Hepatocyte (in vitro differentiated cells): Measurements from ENCODE around the gene PRSS56. TPM values are rescaled to one million over a fixed set of nuclear protein-coding genes. Genes with fewer than 3 reads are reported as not detected.

ENCODE experiments used
- DNase-seq: peaks from one replicate; pipeline ENCODE4 v3.0.0-alpha.2; 2016; ENCODE audit warnings: low spot score
- H2AFZ ChIP-seq: fragments of 200-600 bp; sonication (generic); 2 replicates; pipeline ENCODE4 v1.6.0; 2016; ENCODE audit warnings: antibody characterized with exemption, mild to moderate bottlenecking
- H3K27ac ChIP-seq: fragments of 200-600 bp; sonication (generic); 2 replicates; pipeline ENCODE4 v1.5.1; 2016; ENCODE audit warnings: mild to moderate bottlenecking
- H3K27me3 ChIP-seq: fragments of 200-600 bp; sonication (generic); 2 replicates; pipeline ENCODE4 v1.6.1; 2016
- H3K36me3 ChIP-seq: fragments of 200-600 bp; sonication (generic); replicated peaks from 2 replicates; pipeline ENCODE4 v1.5.1; 2016; ENCODE audit warnings: low read depth; ENCODE audit not compliant: insufficient read depth
- H3K4me1 ChIP-seq: fragments of 200-600 bp; sonication (generic); 2 replicates; pipeline ENCODE4 v1.5.1; 2016; ENCODE audit warnings: mild to moderate bottlenecking, moderate library complexity; ENCODE audit not compliant: insufficient read depth
- H3K4me2 ChIP-seq: fragments of 200-600 bp; sonication (generic); 2 replicates; pipeline ENCODE4 v1.6.0; 2016
- H3K4me3 ChIP-seq: fragments of 200-600 bp; sonication (generic); 2 replicates; pipeline ENCODE4 v1.5.1; 2016; ENCODE audit warnings: mild to moderate bottlenecking
- H3K79me2 ChIP-seq: fragments of 200-600 bp; sonication (generic); 2 replicates; pipeline ENCODE4 v1.6.0; 2017; ENCODE audit warnings: mild to moderate bottlenecking
- H3K9me2 ChIP-seq: fragments of 200-600 bp; sonication (generic); replicated peaks from 2 replicates; pipeline ENCODE4 v1.6.0; 2017; ENCODE audit warnings: mild to moderate bottlenecking; ENCODE audit not compliant: insufficient read depth
- H3K9me3 ChIP-seq: fragments of 200-600 bp; sonication (generic); 2 replicates; pipeline ENCODE4 v1.5.1; 2016; ENCODE audit warnings: low read depth, mild to moderate bottlenecking
- H4K20me1 ChIP-seq: fragments of 200-600 bp; sonication (generic); 2 replicates; pipeline ENCODE4 v1.6.0; 2016; ENCODE audit warnings: mild to moderate bottlenecking; ENCODE audit not compliant: insufficient read depth, poor library complexity, severe bottlenecking
- EZH2 ChIP-seq: fragments of 200-600 bp; sonication (generic); IDR thresholded peaks from 2 replicates; pipeline ENCODE4 v1.6.1; 2016; ENCODE audit warnings: antibody characterized with exemption, mild to moderate bottlenecking, borderline replicate concordance
- EZH2phosphoT487 ChIP-seq: fragments of 200-600 bp; sonication (generic); IDR thresholded peaks from one replicate; pipeline ENCODE4 v1.6.1; 2018; ENCODE audit warnings: antibody characterized with exemption, mild to moderate bottlenecking, low read depth, moderate library complexity; ENCODE audit not compliant: unreplicated experiment, severe bottlenecking
- WGBS: methylation state at CpG from one replicate; pipeline ENCODE4 v1.1.6; 2016; ENCODE audit warnings: low lambda C conversion rate; ENCODE audit errors: missing lambda C conversion rate; 5-methylcytosine and 5-hydroxymethylcytosine counted together
- polyA plus RNA-seq: library from polyadenylated mRNA; unstranded; fragments of >200 nt; fragmentation: Nextera tagmentation; extraction: Ambion mirVana; gene quantifications from 2 replicates; pipeline ENCODE4 v1.2.1, GENCODE V29; 2016
- total RNA-seq: library from RNA; depleted of rRNA; stranded (reverse); fragments of >200 nt; gene quantifications from 2 replicates; pipeline ENCODE4 v1.2.3, GENCODE V29; 2014
- TF ChIP-seq, protein P1 (sequence below): fragments of 200-600 bp; sonication (generic); IDR thresholded peaks from 2 replicates; pipeline ENCODE4 v1.5.1; 2016; ENCODE audit warnings: antibody characterized with exemption, mild to moderate bottlenecking; ENCODE audit not compliant: poor library complexity

Gene PRSS56
- total and polyA plus RNA-seq, 2 experiments from 2014 or later = not detected

DNA sequence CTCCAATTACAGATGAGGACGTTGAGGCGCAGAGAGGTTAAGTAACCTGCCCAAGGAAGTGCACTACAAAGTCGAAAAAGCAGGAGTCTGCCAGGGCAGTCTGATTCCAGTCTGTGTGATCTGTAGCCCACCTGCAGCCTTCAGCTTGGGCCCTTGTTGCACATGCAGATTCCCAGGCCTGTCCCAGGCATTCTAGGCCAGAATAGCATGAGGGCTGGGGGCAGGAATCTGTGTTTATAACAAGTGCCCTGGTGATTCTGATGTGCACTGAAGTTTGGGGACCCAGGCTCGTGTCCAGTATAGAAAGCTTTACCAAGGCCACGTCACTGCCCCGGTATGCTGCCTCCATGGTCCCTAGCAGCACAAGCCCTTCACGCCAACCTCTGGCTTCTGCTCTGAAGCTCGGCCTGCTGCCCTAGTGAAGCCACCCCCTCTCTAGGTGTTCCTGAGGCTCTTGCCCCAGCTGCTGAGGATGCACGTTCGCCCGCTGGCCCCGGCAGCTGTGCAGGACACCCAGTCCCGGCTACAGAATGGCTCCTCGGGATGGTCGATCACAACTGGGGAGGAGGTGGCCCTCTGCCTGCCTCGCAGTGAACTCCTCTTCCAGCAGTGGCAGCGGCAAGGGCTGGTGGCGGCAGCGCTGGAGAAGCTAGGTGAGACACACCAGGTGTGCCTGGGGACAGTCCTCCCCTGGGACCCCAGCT lies 23.9 kb downstream of the PRSS56 start:
- WGBS = 98% methylated on average over 18 of the region's 19 CpGs
- no peaks in the 10 kb centered on the region for H3K9me2 ChIP-seq
- TF ChIP-seq, protein P1, sequence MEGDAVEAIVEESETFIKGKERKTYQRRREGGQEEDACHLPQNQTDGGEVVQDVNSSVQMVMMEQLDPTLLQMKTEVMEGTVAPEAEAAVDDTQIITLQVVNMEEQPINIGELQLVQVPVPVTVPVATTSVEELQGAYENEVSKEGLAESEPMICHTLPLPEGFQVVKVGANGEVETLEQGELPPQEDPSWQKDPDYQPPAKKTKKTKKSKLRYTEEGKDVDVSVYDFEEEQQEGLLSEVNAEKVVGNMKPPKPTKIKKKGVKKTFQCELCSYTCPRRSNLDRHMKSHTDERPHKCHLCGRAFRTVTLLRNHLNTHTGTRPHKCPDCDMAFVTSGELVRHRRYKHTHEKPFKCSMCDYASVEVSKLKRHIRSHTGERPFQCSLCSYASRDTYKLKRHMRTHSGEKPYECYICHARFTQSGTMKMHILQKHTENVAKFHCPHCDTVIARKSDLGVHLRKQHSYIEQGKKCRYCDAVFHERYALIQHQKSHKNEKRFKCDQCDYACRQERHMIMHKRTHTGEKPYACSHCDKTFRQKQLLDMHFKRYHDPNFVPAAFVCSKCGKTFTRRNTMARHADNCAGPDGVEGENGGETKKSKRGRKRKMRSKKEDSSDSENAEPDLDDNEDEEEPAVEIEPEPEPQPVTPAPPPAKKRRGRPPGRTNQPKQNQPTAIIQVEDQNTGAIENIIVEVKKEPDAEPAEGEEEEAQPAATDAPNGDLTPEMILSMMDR = no peak
- no peak for TF ChIP-seq EZH2
- no peak for TF ChIP-seq EZH2phosphoT487
- H3K36me3 ChIP-seq = no peaks in the 10 kb centered on the region
- DNase-seq = no peak
- no peaks in the 10 kb centered on the region for H3K27me3 ChIP-seq
- peaks cover 26% of the 10 kb centered on the region for H3K79me2 ChIP-seq
- H3K4me2 ChIP-seq = no peak overlapping the region
- H3K9me3 ChIP-seq = no peaks in the 10 kb centered on the region
- no peaks in the 10 kb centered on the region for H4K20me1 ChIP-seq
- H2AFZ ChIP-seq = no peak overlapping the region
- no peak overlapping the region for H3K4me3 ChIP-seq
- H3K4me1 ChIP-seq = no peaks in the 10 kb centered on the region
- no peak overlapping the region for H3K27ac ChIP-seq

DNA sequence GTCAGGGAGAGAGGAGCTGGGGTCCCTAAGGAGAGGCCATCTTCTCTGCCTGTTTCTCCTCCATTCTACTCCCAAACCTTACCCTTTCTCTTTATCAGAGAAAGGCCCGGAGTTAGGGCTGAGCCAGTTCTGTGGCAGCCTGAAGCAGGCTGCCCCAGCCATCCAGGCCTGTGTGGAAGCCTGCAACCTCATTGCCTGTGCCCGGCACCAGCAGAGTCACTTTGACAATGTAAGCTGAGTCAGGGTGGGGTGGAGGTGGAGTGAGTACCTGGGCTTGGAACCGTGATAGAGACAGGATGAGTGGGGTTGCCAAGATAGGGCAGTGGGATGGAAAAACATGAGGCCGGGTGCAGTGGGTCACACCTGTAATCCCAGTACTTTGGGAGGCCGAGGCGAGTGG lies 24.5 kb downstream of the PRSS56 start:
- TF ChIP-seq, protein P1 = no peak
- TF ChIP-seq EZH2 = no peak
- TF ChIP-seq EZH2phosphoT487 = no peak
- no peak overlapping the region for H3K27ac ChIP-seq
- DNase-seq = no peak
- peaks cover 31% of the 10 kb centered on the region for H3K79me2 ChIP-seq
- no peak overlapping the region for H3K4me3 ChIP-seq
- 97% methylated on average over 6 of the region's 6 CpGs for WGBS
- no peak overlapping the region for H3K4me2 ChIP-seq
- H3K36me3 ChIP-seq = no peaks in the 10 kb centered on the region
- no peaks in the 10 kb centered on the region for H3K9me3 ChIP-seq
- no peaks in the 10 kb centered on the region for H3K4me1 ChIP-seq
- no peaks in the 10 kb centered on the region for H3K27me3 ChIP-seq
- H2AFZ ChIP-seq = no peak overlapping the region
- no peaks in the 10 kb centered on the region for H4K20me1 ChIP-seq
- no peaks in the 10 kb centered on the region for H3K9me2 ChIP-seq

DNA sequence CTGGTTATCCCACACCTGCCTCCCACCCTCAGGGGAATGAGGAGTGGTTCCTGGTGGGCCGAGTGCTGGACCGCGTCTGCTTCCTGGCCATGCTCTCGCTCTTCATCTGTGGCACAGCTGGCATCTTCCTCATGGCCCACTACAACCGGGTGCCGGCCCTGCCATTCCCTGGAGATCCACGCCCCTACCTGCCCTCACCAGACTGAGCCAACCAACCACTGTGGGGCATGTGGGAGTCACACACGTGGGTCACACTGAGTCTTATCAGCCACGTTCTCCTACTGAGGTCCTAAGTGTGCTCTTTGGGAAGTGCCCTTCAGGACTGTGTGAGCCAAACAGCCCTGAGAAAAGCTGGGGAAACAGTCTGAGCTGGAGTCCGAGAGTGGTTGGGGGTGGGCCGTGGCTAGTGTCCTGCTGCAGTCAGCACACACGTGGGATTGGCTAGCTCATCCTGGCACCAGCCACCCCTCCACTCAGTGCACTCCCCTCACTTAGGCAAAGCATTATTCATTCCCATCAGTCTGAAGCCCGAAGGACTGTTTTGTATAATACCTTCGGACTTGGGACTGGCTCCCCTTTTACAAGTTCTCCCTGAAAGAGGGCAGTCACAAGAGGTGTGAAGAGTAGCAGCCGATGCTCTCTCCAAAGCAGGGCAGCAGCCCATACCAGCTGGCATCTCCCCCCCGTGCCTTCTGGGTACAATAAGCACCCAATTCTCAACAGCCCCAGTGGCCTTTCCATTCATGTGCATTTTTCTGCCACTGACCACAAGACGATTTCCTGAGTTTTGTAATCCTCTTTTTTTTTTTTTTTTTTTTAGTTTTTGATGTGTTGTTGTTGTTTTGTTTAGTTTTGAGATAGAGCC lies 25.6 kb downstream of the PRSS56 start:
- Histone ChIP-seq H3K79me2 (peaks cover 35% of the 10 kb centered on the region), H3K27me3 (no peaks in the 10 kb centered on the region), H3K9me2 (no peaks in the 10 kb centered on the region), H3K4me1 (no peaks in the 10 kb centered on the region), H3K4me3 (no peak overlapping the region), H3K4me2 (no peak overlapping the region), H3K9me3 (no peaks in the 10 kb centered on the region), H3K36me3 (no peaks in the 10 kb centered on the region), H3K27ac (no peak overlapping the region), H2AFZ (no peak overlapping the region), H4K20me1 (no peaks in the 10 kb centered on the region)
- 96% methylated on average over 17 of the region's 17 CpGs for WGBS
- TF ChIP-seq EZH2phosphoT487 = no peak
- TF ChIP-seq, protein P1 = no peak
- TF ChIP-seq EZH2 = no peak
- DNase-seq = no peak
